HG02759 (cell line): Measurements from ENCODE around the gene HSD17B4.
"Not testable (repeated sequence)": the region's sequence is repeated elsewhere in the genome, so short reads cannot be mapped to it uniquely, and the experiment has no call there.

ENCODE experiments used
- ATAC-seq: cut with Tn5 transposase; IDR thresholded peaks from one replicate; pipeline ENCODE4 v1.9.1; 2021; ENCODE audit warnings: mild to moderate bottlenecking, moderate library complexity; ENCODE audit not compliant: unreplicated experiment

HSD17B4 gene

GRCh38 chr5:119478781-119479180, 26.5 kb downstream of the HSD17B4 start:
- no peak for ATAC-seq

- ATAC-seq = not testable (repeated sequence)
These were observed 28.3 kb downstream of the HSD17B4 start for GRCh38 chr5:119480629-119481028.

GRCh38 chr5:119483155-119483554, 30.9 kb downstream of the HSD17B4 start:
- no peak for ATAC-seq

GRCh38 chr5:119484884-119485283, 32.6 kb downstream of the HSD17B4 start:
- ATAC-seq = no peak

- ATAC-seq = no peak
These were observed 49.4 kb downstream of the HSD17B4 start for GRCh38 chr5:119501671-119502179.

GRCh38 chr5:119503939-119504338, 51.6 kb downstream of the HSD17B4 start:
- ATAC-seq = not testable (repeated sequence)

GRCh38 chr5:119512277-119512676, 60.0 kb downstream of the HSD17B4 start:
- no peak for ATAC-seq

- ATAC-seq = no peak
These were observed 62.9 kb downstream of the HSD17B4 start for GRCh38 chr5:119515192-119515591.

GRCh38 chr5:119517115-119517514, 64.8 kb downstream of the HSD17B4 start:
- not testable (repeated sequence) for ATAC-seq

- no peak for ATAC-seq
These were observed 68.9 kb downstream of the HSD17B4 start for GRCh38 chr5:119521232-119521631.

- no peak for ATAC-seq
These were observed 70.5 kb downstream of the HSD17B4 start for GRCh38 chr5:119522841-119523240.

- ATAC-seq = no peak
These were observed 72.2 kb downstream of the HSD17B4 start for GRCh38 chr5:119524485-119524884.

GRCh38 chr5:119527351-119527750, 75.1 kb downstream of the HSD17B4 start:
- no peak for ATAC-seq

GRCh38 chr5:119529811-119530210, 77.5 kb downstream of the HSD17B4 start:
- no peak for ATAC-seq

- ATAC-seq = no peak
These were observed 80.3 kb downstream of the HSD17B4 start for GRCh38 chr5:119532637-119533036.

- peak; percentile 100 for ATAC-seq
These were observed 85.4 kb downstream of the HSD17B4 start for GRCh38 chr5:119537704-119538103.

- ATAC-seq = no peak
These were observed 89.4 kb downstream of the HSD17B4 start for GRCh38 chr5:119541716-119542115.

GRCh38 chr5:119551819-119552218, 99.5 kb downstream of the HSD17B4 start:
- no peak for ATAC-seq

GRCh38 chr5:119554597-119554996, 102.3 kb downstream of the HSD17B4 start:
- ATAC-seq = no peak

GRCh38 chr5:119570910-119571309, 118.6 kb downstream of the HSD17B4 start:
- no peak for ATAC-seq

GRCh38 chr5:119578937-119579336, 126.6 kb downstream of the HSD17B4 start:
- ATAC-seq = peak; percentile 65

GRCh38 chr5:119582987-119583386, 130.7 kb downstream of the HSD17B4 start:
- no peak for ATAC-seq

- peak; percentile 86 for ATAC-seq
These were observed 131.4 kb downstream of the HSD17B4 start for GRCh38 chr5:119583684-119584083.
